ENCODE measurements around the gene GALNT8.

GALNT8 gene

GRCh38 chr12:4771960-4772566 is 51.9 kb downstream of the GALNT8 start:
- Histone ChIP-seq H3K4me3 (ENCODE audit: low read depth, low read length) (no peak overlapping the region), H3K27me3 (ENCODE audit: insufficient read depth, low read length) (peaks cover 14% of the 10 kb centered on the region; the same call in 1 of the 2 replicates), H3K4me1 (ENCODE audit: control insufficient read depth, insufficient read depth, low read length, unreplicated experiment) (no peaks in the 10 kb centered on the region), H2AFZ (ENCODE audit: low read length, unreplicated experiment) (no peak overlapping the region), H3K27ac (ENCODE audit: low read depth, low read length) (no peak overlapping the region), H3K36me3 (ENCODE audit: insufficient read depth, low read length) (no peaks in the 10 kb centered on the region), H3K79me2 (ENCODE audit: control insufficient read depth, insufficient read depth, low read length, unreplicated experiment) (no peaks in the 10 kb centered on the region)

GRCh38 chr12:4775936-4776335 is 55.7 kb downstream of the GALNT8 start:
- no peaks in the 10 kb centered on the region for H3K4me1 ChIP-seq (ENCODE audit: control insufficient read depth, insufficient read depth, low read length, unreplicated experiment)
- no peaks in the 10 kb centered on the region for H3K36me3 ChIP-seq (ENCODE audit: insufficient read depth, low read length)
- no peaks in the 10 kb centered on the region for H3K79me2 ChIP-seq (ENCODE audit: control insufficient read depth, insufficient read depth, low read length, unreplicated experiment)
- peaks cover 5% of the 10 kb centered on the region; the same call in 1 of the 2 replicates for H3K27me3 ChIP-seq (ENCODE audit: insufficient read depth, low read length)
- no peak overlapping the region for H3K4me3 ChIP-seq (ENCODE audit: low read depth, low read length)
- H2AFZ ChIP-seq (ENCODE audit: low read length, unreplicated experiment): no peak overlapping the region
- H3K27ac ChIP-seq (ENCODE audit: low read depth, low read length): no peak overlapping the region

- Histone ChIP-seq H3K27me3 (ENCODE audit: insufficient read depth, low read length) (0 out of 2 replicates have a peak, but pooled peaks cover 4% of the 10 kb centered on the region), H3K79me2 (ENCODE audit: control insufficient read depth, insufficient read depth, low read length, unreplicated experiment) (no peaks in the 10 kb centered on the region), H2AFZ (ENCODE audit: low read length, unreplicated experiment) (no peak overlapping the region), H3K4me3 (ENCODE audit: low read depth, low read length) (no peak overlapping the region), H3K27ac (ENCODE audit: low read depth, low read length) (no peak overlapping the region), H3K4me1 (ENCODE audit: control insufficient read depth, insufficient read depth, low read length, unreplicated experiment) (no peaks in the 10 kb centered on the region), H3K36me3 (ENCODE audit: insufficient read depth, low read length) (no peaks in the 10 kb centered on the region)
These were observed 59.5 kb downstream of the GALNT8 start for GRCh38 chr12:4779749-4780148.

- H3K27me3 ChIP-seq (ENCODE audit: insufficient read depth, low read length): 0 out of 2 replicates have a peak, but pooled peaks cover 4% of the 10 kb centered on the region
- H3K27ac ChIP-seq (ENCODE audit: low read depth, low read length): no peak overlapping the region
- H3K4me1 ChIP-seq (ENCODE audit: control insufficient read depth, insufficient read depth, low read length, unreplicated experiment): no peaks in the 10 kb centered on the region
- no peaks in the 10 kb centered on the region for H3K36me3 ChIP-seq (ENCODE audit: insufficient read depth, low read length)
- no peaks in the 10 kb centered on the region for H3K79me2 ChIP-seq (ENCODE audit: control insufficient read depth, insufficient read depth, low read length, unreplicated experiment)
- H3K4me3 ChIP-seq (ENCODE audit: low read depth, low read length): no peak overlapping the region
- H2AFZ ChIP-seq (ENCODE audit: low read length, unreplicated experiment): no peak overlapping the region
These were observed 60.7 kb downstream of the GALNT8 start for GRCh38 chr12:4780641-4781611.

- H3K27me3 ChIP-seq (ENCODE audit: insufficient read depth, low read length): no peaks in the 10 kb centered on the region
These were observed 64.3 kb downstream of the GALNT8 start for GRCh38 chr12:4784404-4785054.

GRCh38 chr12:4786795-4787194 is 66.6 kb downstream of the GALNT8 start:
- Histone ChIP-seq H3K27me3 (ENCODE audit: insufficient read depth, low read length) (no peaks in the 10 kb centered on the region), H3K4me3 (ENCODE audit: low read depth, low read length) (no peak overlapping the region), H3K27ac (ENCODE audit: low read depth, low read length) (no peak overlapping the region), H3K36me3 (ENCODE audit: insufficient read depth, low read length) (no peaks in the 10 kb centered on the region), H2AFZ (ENCODE audit: low read length, unreplicated experiment) (no peak overlapping the region), H3K4me1 (ENCODE audit: control insufficient read depth, insufficient read depth, low read length, unreplicated experiment) (no peaks in the 10 kb centered on the region), H3K79me2 (ENCODE audit: control insufficient read depth, insufficient read depth, low read length, unreplicated experiment) (no peaks in the 10 kb centered on the region)

More at GRCh38 chr12:4784404-4785054, 64.3 kb downstream of the GALNT8 start:
- Histone ChIP-seq H3K79me2 (ENCODE audit: control insufficient read depth, insufficient read depth, low read length, unreplicated experiment) (no peaks in the 10 kb centered on the region), H2AFZ (ENCODE audit: low read length, unreplicated experiment) (no peak overlapping the region), H3K4me1 (ENCODE audit: control insufficient read depth, insufficient read depth, low read length, unreplicated experiment) (no peaks in the 10 kb centered on the region), H3K36me3 (ENCODE audit: insufficient read depth, low read length) (no peaks in the 10 kb centered on the region), H3K27ac (ENCODE audit: low read depth, low read length) (no peak overlapping the region), H3K4me3 (ENCODE audit: low read depth, low read length) (no peak overlapping the region)

- no peaks in the 10 kb centered on the region for H3K79me2 ChIP-seq (ENCODE audit: control insufficient read depth, insufficient read depth, low read length, unreplicated experiment)
- no peak overlapping the region for H2AFZ ChIP-seq (ENCODE audit: low read length, unreplicated experiment)
- H3K4me3 ChIP-seq (ENCODE audit: low read depth, low read length): no peak overlapping the region
- no peak overlapping the region for H3K27ac ChIP-seq (ENCODE audit: low read depth, low read length)
- no peaks in the 10 kb centered on the region for H3K27me3 ChIP-seq (ENCODE audit: insufficient read depth, low read length)
- no peaks in the 10 kb centered on the region for H3K4me1 ChIP-seq (ENCODE audit: control insufficient read depth, insufficient read depth, low read length, unreplicated experiment)
- H3K36me3 ChIP-seq (ENCODE audit: insufficient read depth, low read length): no peaks in the 10 kb centered on the region
These were observed 67.8 kb downstream of the GALNT8 start for GRCh38 chr12:4787965-4788364.

GRCh38 chr12:4789776-4790175 is 69.6 kb downstream of the GALNT8 start:
- Histone ChIP-seq H3K79me2 (ENCODE audit: control insufficient read depth, insufficient read depth, low read length, unreplicated experiment) (no peaks in the 10 kb centered on the region), H3K27ac (ENCODE audit: low read depth, low read length) (no peak overlapping the region), H3K4me1 (ENCODE audit: control insufficient read depth, insufficient read depth, low read length, unreplicated experiment) (no peaks in the 10 kb centered on the region), H3K27me3 (ENCODE audit: insufficient read depth, low read length) (no peaks in the 10 kb centered on the region), H3K4me3 (ENCODE audit: low read depth, low read length) (no peak overlapping the region), H3K36me3 (ENCODE audit: insufficient read depth, low read length) (no peaks in the 10 kb centered on the region), H2AFZ (ENCODE audit: low read length, unreplicated experiment) (no peak overlapping the region)

GRCh38 chr12:4791497-4791896 is 71.3 kb downstream of the GALNT8 start:
- no peak overlapping the region for H3K27ac ChIP-seq (ENCODE audit: low read depth, low read length)
- no peak overlapping the region for H2AFZ ChIP-seq (ENCODE audit: low read length, unreplicated experiment)
- no peaks in the 10 kb centered on the region for H3K36me3 ChIP-seq (ENCODE audit: insufficient read depth, low read length)
- no peaks in the 10 kb centered on the region for H3K4me1 ChIP-seq (ENCODE audit: control insufficient read depth, insufficient read depth, low read length, unreplicated experiment)
- no peaks in the 10 kb centered on the region for H3K79me2 ChIP-seq (ENCODE audit: control insufficient read depth, insufficient read depth, low read length, unreplicated experiment)
- H3K27me3 ChIP-seq (ENCODE audit: insufficient read depth, low read length): no peaks in the 10 kb centered on the region
- H3K4me3 ChIP-seq (ENCODE audit: low read depth, low read length): no peak overlapping the region

- Histone ChIP-seq H3K27ac (ENCODE audit: low read depth, low read length) (no peak overlapping the region), H3K4me1 (ENCODE audit: control insufficient read depth, insufficient read depth, low read length, unreplicated experiment) (no peaks in the 10 kb centered on the region), H3K36me3 (ENCODE audit: insufficient read depth, low read length) (no peaks in the 10 kb centered on the region), H2AFZ (ENCODE audit: low read length, unreplicated experiment) (no peak overlapping the region), H3K27me3 (ENCODE audit: insufficient read depth, low read length) (no peaks in the 10 kb centered on the region; the same call in 1 of the 2 replicates), H3K79me2 (ENCODE audit: control insufficient read depth, insufficient read depth, low read length, unreplicated experiment) (no peaks in the 10 kb centered on the region), H3K4me3 (ENCODE audit: low read depth, low read length) (no peak overlapping the region)
These were observed 74.3 kb downstream of the GALNT8 start for GRCh38 chr12:4794491-4794890.

All from ACC112 (cell line).